GM12891 (cell line): ENCODE data around the gene RANGRF. TPM values are rescaled to one million over a fixed set of nuclear protein-coding genes. Genes with fewer than 3 reads are reported as not detected.
A peak's percentile ranks its signal among the peaks of the same experiment; 100 is the strongest.
"Not testable (repeated sequence)": the region's sequence is repeated elsewhere in the genome, so short reads cannot be mapped to it uniquely, and the experiment has no call there.

Source experiments
- DNase-seq: peaks from one replicate; pipeline ENCODE4 v3.0.0; 2011; ENCODE audit warnings: low spot score; ENCODE audit not compliant: insufficient read length
- FAIRE-seq: peaks from 2 replicates; lab custom pipeline; 2011; peaks lifted over from hg19 to GRCh38; lab: Jason Lieb, UNC
- PAX5 ChIP-seq: IDR thresholded peaks from 2 replicates; pipeline ENCODE4 v1.6.1; 2011; ENCODE audit warnings: low read length, moderate library complexity, mild to moderate bottlenecking; ENCODE audit not compliant: insufficient read depth, severe bottlenecking
- POLR2A ChIP-seq: IDR thresholded peaks from 2 replicates; pipeline ENCODE4 v1.6.1; 2011; ENCODE audit warnings: low read depth, low read length, control low read depth
- POLR2AphosphoS5 ChIP-seq: IDR thresholded peaks from 2 replicates; pipeline ENCODE4 v1.6.1; 2011; ENCODE audit warnings: low read depth, low read length, control low read depth
- POU2F2 ChIP-seq: IDR thresholded peaks from 2 replicates; pipeline ENCODE4 v1.6.1; 2011; ENCODE audit warnings: low read depth, mild to moderate bottlenecking, control low read depth, low read length, moderate library complexity
- SPI1 ChIP-seq: IDR thresholded peaks from 2 replicates; pipeline ENCODE4 v1.6.1; 2011; ENCODE audit warnings: low read depth, low read length, control low read depth
- TAF1 ChIP-seq: IDR thresholded peaks from 2 replicates; pipeline ENCODE4 v1.6.1; 2011; ENCODE audit warnings: low read depth, low read length, control low read depth
- polyA plus RNA-seq: library from polyadenylated mRNA; unstranded; fragments of >200 nt; gene quantifications from one replicate; pipeline ENCODE4 v1.2.1, GENCODE V29; 2012; ENCODE audit warnings: low read depth, missing spikeins, inconsistent platforms; ENCODE audit not compliant: missing spikeins

Gene RANGRF, protein sequence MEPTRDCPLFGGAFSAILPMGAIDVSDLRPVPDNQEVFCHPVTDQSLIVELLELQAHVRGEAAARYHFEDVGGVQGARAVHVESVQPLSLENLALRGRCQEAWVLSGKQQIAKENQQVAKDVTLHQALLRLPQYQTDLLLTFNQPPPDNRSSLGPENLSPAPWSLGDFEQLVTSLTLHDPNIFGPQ
- 43.3 TPM for polyA plus RNA-seq

DNA sequence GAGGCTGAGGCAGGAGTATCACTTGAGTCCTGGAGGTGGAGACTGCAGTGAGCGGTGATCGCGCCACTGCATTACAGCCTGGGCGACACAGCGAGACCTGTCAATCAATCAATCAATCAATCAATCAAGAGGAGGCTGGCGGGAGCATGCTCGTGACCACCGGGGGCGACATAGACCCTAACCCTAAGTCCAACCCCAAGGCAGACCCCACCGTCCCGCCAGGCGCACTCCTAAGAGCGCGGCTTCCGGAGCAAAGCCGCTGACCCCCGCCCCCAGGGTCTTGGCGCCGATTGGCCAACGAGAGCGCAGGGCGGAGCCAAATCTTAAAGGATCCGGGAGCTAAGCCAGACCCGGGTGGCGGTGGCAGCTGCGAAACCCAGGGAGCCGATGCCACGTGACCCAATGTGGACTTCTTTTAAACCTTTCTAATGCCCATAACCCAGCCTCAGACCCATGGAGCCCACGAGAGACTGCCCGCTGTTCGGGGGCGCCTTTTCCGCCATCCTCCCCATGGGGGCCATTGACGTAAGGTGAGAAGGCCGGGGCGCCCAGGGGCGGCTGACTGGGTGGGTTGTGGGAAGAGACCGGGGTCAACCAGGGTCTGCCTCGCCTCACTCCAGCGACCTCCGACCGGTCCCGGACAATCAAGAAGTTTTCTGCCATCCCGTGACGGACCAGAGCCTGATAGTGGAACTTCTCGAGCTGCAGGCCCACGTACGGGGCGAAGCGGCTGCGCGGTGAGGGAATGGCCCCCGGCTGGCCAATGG lies at the start of gene RANGRF:
Gene RANGRF (plus strand): TSS at position 335 of the 767 bp plus-strand sequence. CDS start 119 bp downstream, at position 454.
- DNase-seq, result peak; percentile 95
- FAIRE-seq, result peak; percentile 95
- TF ChIP-seq POLR2A (peak; percentile 82), POLR2AphosphoS5 (peak; percentile 72), PAX5 (no peak), POU2F2 (peak; percentile 72; the same call in 1 of the 2 replicates), SPI1 (no peak), TAF1 (peak; percentile 64; the same call in 1 of the 2 replicates)

DNA sequence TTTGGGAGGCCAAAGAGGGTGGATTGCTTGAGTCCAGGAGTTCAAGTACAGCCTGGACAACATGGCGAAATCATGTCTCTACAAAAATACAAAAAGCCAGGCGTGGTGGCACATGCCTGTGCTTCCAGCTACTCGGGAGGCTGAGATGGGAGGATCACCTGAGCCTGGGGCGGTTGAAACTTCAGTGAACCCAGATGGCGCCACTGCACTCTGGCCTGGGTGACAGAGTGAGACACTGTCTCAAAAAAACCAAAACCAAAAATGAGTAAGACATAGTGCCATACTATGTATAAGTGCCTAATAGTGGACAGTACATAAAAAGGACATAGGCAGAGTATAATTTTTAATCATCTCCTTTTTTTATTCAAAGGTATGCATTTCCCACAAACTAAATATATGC lies 44.6 kb upstream of the RANGRF start:
- FAIRE-seq (no peak), DNase-seq (no peak)
- TF ChIP-seq POLR2AphosphoS5 (no peak), POU2F2 (no peak)

DNA sequence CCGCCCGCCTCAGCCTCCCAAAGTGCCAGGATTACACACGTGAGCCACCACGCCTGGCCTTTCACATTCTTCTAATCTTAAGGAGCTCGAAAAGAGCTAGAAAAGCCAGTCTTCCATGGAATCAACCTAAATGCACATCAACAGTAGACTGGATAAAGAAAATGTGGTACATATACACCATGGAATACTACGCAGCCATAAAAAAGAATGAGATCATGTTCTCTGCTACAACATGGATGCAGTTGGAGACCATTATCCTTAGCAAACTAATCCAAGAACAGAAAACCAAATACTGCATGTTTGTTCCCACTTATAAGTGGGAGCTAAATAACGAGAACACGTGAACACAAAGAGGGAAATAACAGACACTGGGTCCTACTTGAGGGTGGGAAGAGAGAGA lies 43.7 kb upstream of the RANGRF start:
- TF ChIP-seq POLR2AphosphoS5 (no peak), POU2F2 (no peak), POLR2A (no peak), TAF1 (no peak), SPI1 (no peak), PAX5 (no peak)
- DNase-seq (no peak), FAIRE-seq (no peak)

DNA sequence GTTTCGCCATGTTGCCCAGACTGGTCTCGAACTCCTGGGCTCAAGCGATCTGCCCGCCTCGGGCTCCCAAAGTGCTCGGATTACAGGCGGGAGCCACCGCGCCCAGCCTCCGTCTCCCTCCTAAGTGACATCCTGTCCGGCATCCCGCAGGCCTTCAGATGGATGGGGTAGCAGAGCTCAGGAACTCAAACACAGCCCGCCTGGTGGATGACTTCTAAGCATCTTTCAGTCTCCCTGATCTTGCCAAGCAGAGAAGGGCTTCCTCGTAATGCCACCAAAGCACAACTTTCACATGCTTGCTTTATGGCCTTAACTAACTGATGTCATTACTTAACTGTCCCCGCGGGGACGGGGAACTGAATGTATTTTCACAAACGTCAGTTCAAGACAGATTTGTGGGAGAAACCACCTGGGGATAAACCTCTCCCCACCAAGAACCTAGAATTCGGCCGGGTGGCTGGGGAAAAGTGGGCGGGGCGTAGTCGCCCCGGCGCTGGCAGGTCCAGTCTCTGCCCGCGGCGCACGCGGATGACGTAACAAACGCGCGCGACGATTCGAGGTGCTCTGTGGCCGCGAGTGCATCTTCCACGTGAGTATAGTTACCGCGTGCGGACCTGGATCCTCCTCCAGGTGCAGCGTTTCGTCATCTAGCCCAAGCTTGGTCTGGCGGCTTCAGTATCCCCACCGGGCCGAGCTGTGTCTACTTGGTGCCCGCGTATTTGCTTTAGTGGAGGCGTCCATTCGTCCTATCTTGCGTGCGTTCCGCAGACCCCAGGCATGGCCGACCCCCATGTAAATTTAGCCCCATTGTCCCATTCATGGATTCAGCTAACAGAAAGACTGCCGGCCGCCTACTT lies 39.5 kb upstream of the RANGRF start, which contains the start of gene PFAS:
Gene PFAS (plus strand): TSS at position 539 of the 857 bp plus-strand sequence. CDS start 4,649 bp downstream, outside the sequence.
- FAIRE-seq (peak; percentile 95), DNase-seq (peak; percentile 83)

DNA sequence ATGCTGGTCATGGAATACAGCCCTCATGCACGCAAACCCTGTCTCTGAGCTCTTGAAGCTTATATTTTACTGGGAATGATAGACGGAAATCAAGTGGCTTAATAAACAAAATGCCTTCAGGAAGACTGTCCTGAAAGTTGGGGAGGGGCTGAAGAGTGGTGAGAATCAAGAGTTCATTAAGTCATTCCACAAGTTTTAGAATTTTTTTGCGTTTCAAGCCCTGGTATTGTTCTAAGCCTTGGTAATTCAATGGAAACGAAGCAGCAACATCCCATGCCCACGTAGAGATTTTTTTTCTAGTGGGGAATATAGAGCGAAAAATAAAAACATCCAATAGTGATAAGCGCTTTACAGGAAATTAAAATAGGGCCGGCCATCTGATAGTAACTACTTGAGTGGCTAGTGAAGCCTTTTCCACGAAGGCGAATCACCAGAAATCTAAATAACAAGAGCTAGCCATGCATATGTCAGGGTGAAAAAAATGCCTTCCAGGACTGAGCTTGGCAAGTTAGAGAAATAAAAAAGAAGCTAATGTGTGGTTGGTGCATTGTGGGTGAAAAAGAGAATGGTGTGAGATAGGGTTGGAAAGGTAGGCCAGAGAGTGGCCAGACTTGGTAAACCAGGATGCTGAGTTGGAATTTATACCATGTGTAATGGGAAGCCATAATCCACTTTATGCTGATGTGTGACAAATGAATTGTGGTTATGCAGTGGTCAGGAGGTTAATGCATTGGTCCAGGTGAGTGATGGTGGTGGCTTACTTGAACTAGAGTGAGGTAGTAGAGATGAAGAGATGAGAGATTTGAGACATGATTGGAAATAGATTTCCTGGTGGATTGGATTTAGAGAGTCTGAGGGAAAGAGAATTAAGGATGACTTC lies 38.6 kb upstream of the RANGRF start:
- TF ChIP-seq POLR2AphosphoS5 (no peak), POLR2A (no peak), TAF1 (no peak), PAX5 (no peak), POU2F2 (no peak), SPI1 (no peak)
- FAIRE-seq, result no peak
- DNase-seq, result no peak

More for the DNA sequence above, 39.5 kb upstream of the RANGRF start, which contains the start of gene PFAS:
- TF ChIP-seq TAF1 (peak; percentile 58; the same call in 1 of the 2 replicates), POU2F2 (no peak; the same call in 1 of the 2 replicates), POLR2A (peak; percentile 60; the same call in 1 of the 2 replicates), PAX5 (no peak), POLR2AphosphoS5 (peak; percentile 89), SPI1 (no peak)

DNA sequence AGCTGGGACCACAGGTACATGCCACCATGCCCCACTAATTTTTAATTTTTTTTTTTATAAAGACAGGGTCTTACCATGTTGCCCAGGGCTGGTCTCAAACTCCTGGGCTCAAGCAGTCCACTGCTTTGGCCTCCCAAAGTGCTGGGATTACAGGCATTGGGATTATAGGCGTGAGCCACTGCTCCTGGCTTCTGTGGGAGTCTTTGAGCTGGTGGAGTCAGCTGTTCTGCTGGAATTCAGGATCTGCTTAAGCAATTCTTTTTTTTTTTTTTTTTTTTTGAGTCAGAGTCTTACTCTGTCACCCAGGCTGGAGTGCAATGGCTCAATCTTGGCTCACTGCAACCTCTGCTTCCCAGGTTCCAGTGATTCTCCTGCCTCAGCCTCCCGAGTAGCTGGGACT lies 37.1 kb upstream of the RANGRF start:
- not testable (repeated sequence) for DNase-seq, FAIRE-seq

DNA sequence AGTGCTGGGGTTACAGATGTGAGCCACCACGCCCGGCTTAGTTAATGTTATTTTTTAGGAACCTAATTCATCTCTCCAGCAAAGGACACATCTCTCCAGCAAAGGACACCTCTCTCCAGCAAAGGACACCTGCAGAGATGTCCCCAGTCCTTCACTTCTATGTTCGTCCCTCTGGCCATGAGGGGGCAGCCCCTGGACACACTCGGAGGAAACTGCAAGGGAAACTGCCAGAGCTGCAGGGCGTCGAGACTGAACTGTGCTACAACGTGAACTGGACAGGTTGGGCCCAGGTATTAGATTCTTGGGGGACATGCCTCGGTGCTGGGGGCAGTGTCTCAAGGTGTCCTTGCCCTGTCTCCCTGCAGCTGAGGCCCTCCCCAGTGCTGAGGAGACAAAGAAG lies 34.7 kb upstream of the RANGRF start:
- DNase-seq (no peak), FAIRE-seq (no peak)
- TF ChIP-seq POLR2A (no peak), POU2F2 (no peak), POLR2AphosphoS5 (no peak), PAX5 (no peak), TAF1 (no peak), SPI1 (no peak)

DNA sequence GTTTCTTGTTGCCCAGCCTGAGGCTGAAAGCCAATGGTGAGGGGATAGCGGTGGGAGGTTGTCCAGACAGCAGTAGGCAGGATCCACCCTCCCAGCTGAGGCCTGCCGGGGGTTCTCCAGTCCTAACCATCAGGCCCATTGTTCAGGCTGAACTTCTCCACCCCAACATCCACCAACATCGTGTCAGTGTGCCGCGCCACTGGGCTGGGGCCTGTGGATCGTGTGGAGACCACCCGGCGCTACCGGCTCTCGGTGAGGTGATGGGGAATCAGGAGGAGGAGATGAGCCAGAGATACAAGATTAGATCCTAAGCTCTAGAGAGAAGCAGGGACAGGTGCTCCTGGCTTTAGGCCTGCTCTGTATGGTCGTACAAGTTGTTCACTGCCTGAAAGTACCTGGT lies 33.6 kb upstream of the RANGRF start:
- no peak for DNase-seq
- TF ChIP-seq TAF1 (no peak), SPI1 (no peak), PAX5 (no peak), POLR2AphosphoS5 (no peak), POLR2A (no peak), POU2F2 (no peak)
- no peak for FAIRE-seq

DNA sequence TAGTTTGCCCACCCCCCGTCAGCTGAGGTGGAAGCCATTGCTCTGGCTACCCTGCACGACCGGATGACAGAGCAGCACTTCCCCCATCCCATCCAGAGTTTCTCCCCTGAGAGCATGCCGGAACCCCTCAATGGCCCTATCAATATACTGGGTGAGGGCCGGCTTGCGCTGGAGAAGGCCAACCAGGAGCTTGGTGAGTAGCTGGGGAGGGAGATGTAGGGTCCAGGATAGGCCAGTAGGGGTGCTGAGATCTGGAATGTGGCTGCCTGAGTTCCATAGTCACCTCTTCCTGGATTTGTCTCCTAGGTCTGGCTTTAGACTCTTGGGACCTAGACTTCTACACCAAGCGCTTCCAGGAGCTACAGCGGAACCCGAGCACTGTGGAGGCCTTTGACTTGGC lies 33.0 kb upstream of the RANGRF start:
- FAIRE-seq (no peak), DNase-seq (no peak)
- no peak for TF ChIP-seq POLR2A
- no peak for TF ChIP-seq POLR2AphosphoS5
- TF ChIP-seq POU2F2, result no peak
- no peak for TF ChIP-seq TAF1
- no peak for TF ChIP-seq SPI1
- TF ChIP-seq PAX5, result no peak
